Transverse colon (tissue), 4 donors: Measurements from ENCODE around the gene METTL14. TPM values are rescaled to one million over a fixed set of nuclear protein-coding genes. Genes with fewer than 3 reads are reported as not detected.

ENCODE experiments used
- DNase-seq: peaks from one replicate; pipeline ENCODE4 v3.0.0-alpha.2; 2019
- H3K27ac ChIP-seq, 4 donors: fragments of 200-600 bp; sonication (generic); 2 replicates each; pipeline ENCODE4 v1.5.1; 2016 to 2018; ENCODE audit warnings: inconsistent platforms in 4 of 4
- H3K27me3 ChIP-seq: fragments of 200-600 bp; sonication (generic); 2 replicates; pipeline ENCODE4 v1.5.1; 2017; ENCODE audit warnings: inconsistent platforms
- H3K36me3 ChIP-seq, 4 donors: fragments of 200-600 bp; sonication (generic); 2 replicates each; pipeline ENCODE4 v1.5.1; 2017 to 2019; ENCODE audit warnings: inconsistent platforms in 4 of 4
- H3K4me1 ChIP-seq, 4 donors: fragments of 200-600 bp; sonication (generic); 2 replicates each; pipeline ENCODE4 v1.5.1; 2017 to 2020; ENCODE audit warnings: inconsistent platforms in 4 of 4
- H3K4me3 ChIP-seq, 4 donors: fragments of 200-600 bp; sonication (generic); 1 replicate in 1 of 4; 2 replicates in 3 of 4; pipeline versions ENCODE4 v1.5.1 to v1.6.1; 2017 to 2019; ENCODE audit warnings: inconsistent platforms in 4 of 4
- H3K9me3 ChIP-seq, 2 donors: fragments of 200-600 bp; sonication (generic); 2 replicates each; pipeline ENCODE4 v1.5.1; 2017 to 2019; ENCODE audit warnings: inconsistent platforms in 2 of 2
- EP300 ChIP-seq: sonication (generic); formaldehyde crosslinking; IDR thresholded peaks from one replicate; pipeline ENCODE4 v1.6.1; 2017; ENCODE audit warnings: antibody characterized with exemption, low read depth
- POLR2A ChIP-seq: fragments of 450-650 bp; IDR thresholded peaks from one replicate; pipeline ENCODE4 v1.6.1; 2016; ENCODE audit warnings: antibody characterized with exemption, mild to moderate bottlenecking, moderate library complexity
- POLR2AphosphoS5 ChIP-seq, 3 donors: sonication (generic); formaldehyde crosslinking; IDR thresholded peaks; one replicate each; pipeline ENCODE4 v1.6.1; 2016; ENCODE audit warnings: antibody characterized with exemption in 3 of 3
- WGBS, 2 donors: methylation state at CpG; one replicate each; pipeline ENCODE4 v1.1.5; 2018; ENCODE audit warnings: low coverage in 1 of 2; 5-methylcytosine and 5-hydroxymethylcytosine counted together
- in situ Hi-C, 4 donors: fragments of 200-750 bp; cut with MboI; loops; one replicate each; pipeline versions ENCODE4 v1.15.0 to v1.15.1; 2017; ENCODE audit warnings: low sequenced_read_pairs in 3 of 4, low pct_ligation_motif_present in 1 of 4, low pct_unique_long_range_greater_than_20kb in 1 of 4
- intact Hi-C: fragments of 100-400 bp; cut with DNase I; formaldehyde crosslinking; loops from one replicate; pipeline ENCODE4 v1.15.1; 2023; ENCODE audit warnings: low total_unique reads
- total RNA-seq, 4 donors: library from RNA; depleted of rRNA; stranded (reverse); fragments of >200 nt; gene quantifications; one replicate each; pipeline ENCODE4 v1.1.0, GENCODE V29; 2016
- TF ChIP-seq, protein P1 (sequence below), 5 experiments: fragments of 200-600 bp in 3 of 5; fragments of 450-650 bp in 2 of 5; sonication (generic) in 3 of 5; IDR thresholded peaks; 1 replicate in 2 of 5; 2 replicates in 3 of 5; pipeline ENCODE4 v1.5.1; 2016 to 2017; ENCODE audit warnings: antibody characterized with exemption in 5 of 5, inconsistent platforms in 3 of 5, mild to moderate bottlenecking in 2 of 5, moderate library complexity in 1 of 5

METTL14 gene
- total RNA-seq, 4 donors from 2014 or later, result 9.8 to 43.0 (median 27.6) TPM

DNA sequence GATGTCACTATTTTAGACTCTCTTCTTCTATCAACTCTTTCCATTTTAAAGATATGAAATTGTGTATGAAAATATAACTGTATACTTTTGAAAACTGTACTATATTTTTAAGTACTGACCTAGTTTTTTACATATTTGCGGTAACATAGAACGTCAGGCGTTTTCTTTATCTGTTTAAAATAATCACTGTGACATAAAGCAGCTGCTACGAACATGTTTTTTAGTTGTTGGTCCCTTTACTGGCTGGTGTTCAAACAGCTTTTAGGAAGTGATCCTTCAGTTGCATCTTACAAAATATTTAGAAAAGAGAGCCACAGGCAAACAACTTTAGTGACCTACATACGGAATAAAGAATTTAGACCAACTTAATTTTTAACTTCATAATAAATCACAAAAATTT is 73.1 kb downstream of the METTL14 start:
- peak overlapping the region; percentile 64 to 81 (median 76) for H3K27ac ChIP-seq

DNA sequence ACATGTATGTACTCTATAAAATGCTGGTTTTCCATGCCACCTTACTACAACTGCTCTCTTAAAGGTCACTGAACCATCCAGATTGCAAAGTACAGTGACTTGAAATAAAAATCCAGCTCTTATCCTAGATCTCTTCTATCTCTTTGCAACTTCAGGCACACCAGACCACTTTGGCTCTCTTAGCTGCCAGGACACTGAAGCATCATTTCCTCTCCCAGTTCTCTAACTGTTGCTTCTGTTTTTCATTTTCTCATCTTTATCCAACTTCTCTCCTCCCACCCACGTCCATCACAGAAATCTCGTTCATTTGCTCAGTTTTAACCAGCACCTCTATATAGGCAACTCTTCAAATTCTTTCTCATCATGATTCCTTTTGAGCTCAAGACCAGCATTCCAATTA is 74.3 kb downstream of the METTL14 start:
- H3K27ac ChIP-seq, result peak overlapping the region; percentile 64 to 81 (median 76)
- no peaks in the 10 kb centered on the region for H3K9me3 ChIP-seq
- DNase-seq, result no peak
- H3K4me1 ChIP-seq, result peaks cover 3 to 74% (median 12%) of the 10 kb centered on the region in 4 donors
- peaks cover 0 to 3% (median 0%) of the 10 kb centered on the region in 4 donors for H3K36me3 ChIP-seq
- WGBS, 2 donors, result 64 to 82% methylated on average over 2 of the region's 2 CpGs
- in situ Hi-C loops (loop anchor here in 1 of 4 donors (25.0 kb wide), 2 partner anchors 128 to 228 kb away; partner anchors contain the start of gene SYNPO2), intact Hi-C loops (no loop called here)
- TF ChIP-seq, protein P1, sequence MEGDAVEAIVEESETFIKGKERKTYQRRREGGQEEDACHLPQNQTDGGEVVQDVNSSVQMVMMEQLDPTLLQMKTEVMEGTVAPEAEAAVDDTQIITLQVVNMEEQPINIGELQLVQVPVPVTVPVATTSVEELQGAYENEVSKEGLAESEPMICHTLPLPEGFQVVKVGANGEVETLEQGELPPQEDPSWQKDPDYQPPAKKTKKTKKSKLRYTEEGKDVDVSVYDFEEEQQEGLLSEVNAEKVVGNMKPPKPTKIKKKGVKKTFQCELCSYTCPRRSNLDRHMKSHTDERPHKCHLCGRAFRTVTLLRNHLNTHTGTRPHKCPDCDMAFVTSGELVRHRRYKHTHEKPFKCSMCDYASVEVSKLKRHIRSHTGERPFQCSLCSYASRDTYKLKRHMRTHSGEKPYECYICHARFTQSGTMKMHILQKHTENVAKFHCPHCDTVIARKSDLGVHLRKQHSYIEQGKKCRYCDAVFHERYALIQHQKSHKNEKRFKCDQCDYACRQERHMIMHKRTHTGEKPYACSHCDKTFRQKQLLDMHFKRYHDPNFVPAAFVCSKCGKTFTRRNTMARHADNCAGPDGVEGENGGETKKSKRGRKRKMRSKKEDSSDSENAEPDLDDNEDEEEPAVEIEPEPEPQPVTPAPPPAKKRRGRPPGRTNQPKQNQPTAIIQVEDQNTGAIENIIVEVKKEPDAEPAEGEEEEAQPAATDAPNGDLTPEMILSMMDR (IDR thresholded peaks at IDR 0.05), result no peak
- TF ChIP-seq POLR2AphosphoS5 (IDR thresholded peaks at IDR 0.05) (no peak), EP300 (no peak), POLR2A (no peak)
- no peak overlapping the region for H3K4me3 ChIP-seq
- H3K27me3 ChIP-seq, result no peaks in the 10 kb centered on the region

More for the DNA sequence above, 73.1 kb downstream of the METTL14 start:
- in situ Hi-C loops (loop anchor here in 1 of 4 donors (25.0 kb wide), 2 partner anchors 129 to 229 kb away; partner anchors contain the start of gene SYNPO2), intact Hi-C loops (no loop called here)
- DNase-seq, result no peak
- TF ChIP-seq EP300 (no peak), POLR2A (no peak), POLR2AphosphoS5 (IDR thresholded peaks at IDR 0.05) (peak; percentile 21 to 31 (median 25))
- TF ChIP-seq, protein P1 (IDR thresholded peaks at IDR 0.05), result no peak
- H3K9me3 ChIP-seq, result no peaks in the 10 kb centered on the region
- H3K4me1 ChIP-seq, result peaks cover 0 to 82% (median 13%) of the 10 kb centered on the region in 4 donors
- no peak overlapping the region for H3K4me3 ChIP-seq
- H3K27me3 ChIP-seq, result no peaks in the 10 kb centered on the region
- H3K36me3 ChIP-seq, result no peaks in the 10 kb centered on the region
- 73 to 74% methylated on average over 5 of the region's 5 CpGs for WGBS, 2 donors

DNA sequence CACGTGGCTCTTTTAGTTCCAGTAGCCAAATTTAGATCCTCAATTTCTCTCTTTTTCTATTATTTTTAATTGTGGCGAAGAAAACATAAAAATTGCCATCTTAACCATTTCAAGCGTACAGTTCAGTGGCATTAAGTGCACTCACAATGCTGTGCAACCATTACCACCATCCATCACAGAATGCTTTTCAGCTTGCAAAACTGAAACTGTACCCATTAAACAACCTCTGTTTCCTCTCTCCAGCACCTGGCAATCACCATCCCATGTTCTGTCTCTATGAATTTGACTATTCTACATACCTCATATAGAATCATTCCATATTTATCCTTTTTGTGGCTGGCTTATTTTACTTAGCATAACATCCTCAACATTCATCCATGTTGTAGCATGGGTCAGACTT is 74.9 kb downstream of the METTL14 start:
- Histone ChIP-seq H3K27me3 (no peaks in the 10 kb centered on the region), H3K9me3 (no peaks in the 10 kb centered on the region), H3K4me1 (peaks cover 3 to 76% (median 15%) of the 10 kb centered on the region in 4 donors), H3K4me3 (no peak overlapping the region), H3K27ac (peak overlapping the region; percentile 64 to 81 (median 76)), H3K36me3 (peaks cover 0 to 3% (median 0%) of the 10 kb centered on the region in 4 donors)
- DNase-seq, result no peak
- WGBS, 2 donors, result 84 to 89% methylated on average over 3 of the region's 3 CpGs
- intact Hi-C loops, result loop anchor here (10.0 kb wide), 1 partner anchor 125 kb away; the partner anchor contains the start of gene SYNPO2
- TF ChIP-seq POLR2A, result no peak
- TF ChIP-seq POLR2AphosphoS5 (IDR thresholded peaks at IDR 0.05), result no peak
- TF ChIP-seq EP300, result no peak
- TF ChIP-seq, protein P1 (IDR thresholded peaks at IDR 0.05), result no peak
- in situ Hi-C loops, result loop anchor here in 2 of 4 donors (10.0 to 25.0 kb wide), 3 partner anchors 127 to 227 kb away; partner anchors contain the start of gene SYNPO2 (in 1 of the 2)

DNA sequence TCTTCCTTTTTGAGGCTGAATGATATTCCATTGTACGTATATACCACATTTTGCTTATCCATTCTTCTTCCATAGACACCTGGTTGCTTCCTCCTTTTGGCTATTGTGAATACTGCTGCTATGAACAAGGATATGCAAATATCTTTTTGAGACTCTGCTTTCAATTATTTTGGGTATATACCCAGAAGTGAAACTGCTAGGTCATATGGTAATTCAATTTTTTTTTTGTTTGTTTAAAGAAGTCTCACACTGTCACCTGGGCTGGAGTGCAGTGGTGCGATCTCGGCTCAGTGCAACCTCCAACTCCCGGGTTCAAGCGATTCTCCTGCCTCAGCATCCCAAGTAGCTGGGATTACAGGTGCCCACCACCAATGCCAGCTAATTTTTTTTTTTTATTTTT is 75.3 kb downstream of the METTL14 start:
- Histone ChIP-seq H3K36me3 (peaks cover 0 to 3% (median 0%) of the 10 kb centered on the region in 4 donors), H3K9me3 (no peaks in the 10 kb centered on the region), H3K4me1 (peaks cover 3 to 75% (median 15%) of the 10 kb centered on the region in 4 donors), H3K27me3 (no peaks in the 10 kb centered on the region), H3K4me3 (no peak overlapping the region), H3K27ac (peak overlapping the region; percentile 64 to 81 (median 76))
- in situ Hi-C loops, result loop anchor here in 2 of 4 donors (10.0 to 25.0 kb wide), 3 partner anchors 127 to 227 kb away; partner anchors contain the start of gene SYNPO2 (in 1 of the 2)
- 80 to 87% methylated on average over 1 to 5 of the region's 5 CpGs for WGBS, 2 donors
- DNase-seq, result no peak
- intact Hi-C loops, result loop anchor here (10.0 kb wide), 1 partner anchor 124 kb away; the partner anchor contains the start of gene SYNPO2
- TF ChIP-seq POLR2AphosphoS5 (IDR thresholded peaks at IDR 0.05) (no peak), EP300 (no peak), POLR2A (no peak)
- TF ChIP-seq, protein P1 (IDR thresholded peaks at IDR 0.05), result no peak
